Mesenchymal stem cell (in vitro differentiated cells and primary cell): ENCODE data around the gene VPS8.

Experiments
- DNase-seq: peaks from one replicate; pipeline ENCODE4 v3.0.0-alpha.2; 2013
- H2AFZ ChIP-seq: one replicate; pipeline ENCODE4 v1.6.1; 2013; ENCODE audit warnings: low read depth, mild to moderate bottlenecking, control low read depth, inconsistent platforms, low read length, moderate library complexity
- H2AK5ac ChIP-seq: 2 replicates; pipeline ENCODE4 v1.6.1; 2013; ENCODE audit warnings: low read length, moderate library complexity, mild to moderate bottlenecking, inconsistent platforms; ENCODE audit not compliant: severe bottlenecking
- H2BK120ac ChIP-seq: one replicate; pipeline ENCODE4 v1.6.1; 2013; ENCODE audit warnings: low read depth, mild to moderate bottlenecking, inconsistent platforms, low read length, moderate library complexity
- H2BK12ac ChIP-seq, 2 experiments: one replicate each; pipeline ENCODE4 v1.6.1; 2013; ENCODE audit warnings: inconsistent platforms in 2 of 2, low read length in 2 of 2, mild to moderate bottlenecking in 2 of 2, moderate library complexity in 2 of 2, control low read depth in 1 of 2
- H2BK15ac ChIP-seq: one replicate; pipeline ENCODE4 v1.6.1; 2013; ENCODE audit warnings: mild to moderate bottlenecking, low read depth, inconsistent platforms; ENCODE audit not compliant: poor library complexity, severe bottlenecking
- H2BK5ac ChIP-seq: 2 replicates; pipeline ENCODE4 v1.6.1; 2013; ENCODE audit warnings: low read depth, mild to moderate bottlenecking, low read length, control low read depth, inconsistent platforms; ENCODE audit not compliant: poor library complexity, severe bottlenecking
- H3K14ac ChIP-seq, 2 experiments: one replicate each; pipeline ENCODE4 v1.6.1; 2013; ENCODE audit warnings: inconsistent platforms in 2 of 2, low read length in 2 of 2, control low read depth in 1 of 2, mild to moderate bottlenecking in 1 of 2, moderate library complexity in 1 of 2
- H3K18ac ChIP-seq, 2 experiments: one replicate each; pipeline ENCODE4 v1.6.1; 2013; ENCODE audit warnings: inconsistent platforms in 2 of 2, low read length in 2 of 2, control low read depth in 1 of 2, low read depth in 1 of 2, mild to moderate bottlenecking in 1 of 2
- H3K23ac ChIP-seq, 2 experiments: one replicate each; pipeline ENCODE4 v1.6.1; 2013; ENCODE audit warnings: inconsistent platforms in 2 of 2, low read length in 2 of 2, mild to moderate bottlenecking in 2 of 2, moderate library complexity in 2 of 2, control low read depth in 1 of 2
- H3K27ac ChIP-seq: 2 replicates; pipeline ENCODE4 v1.5.1; 2013; ENCODE audit warnings: mild to moderate bottlenecking, moderate library complexity, low read length, control low read depth, inconsistent platforms; ENCODE audit not compliant: poor library complexity, severe bottlenecking
- H3K27me3 ChIP-seq, 2 experiments: 2 replicates each; pipeline versions ENCODE4 v1.6.1 to v1.7.0; 2013; ENCODE audit warnings: low read length in 2 of 2, mild to moderate bottlenecking in 2 of 2, moderate library complexity in 2 of 2, control low read depth in 1 of 2, inconsistent platforms in 1 of 2; ENCODE audit not compliant: control insufficient read depth in 1 of 2, insufficient read depth in 1 of 2
- H3K36me3 ChIP-seq, 2 experiments: 2 replicates each; pipeline versions ENCODE4 v1.6.1 to v1.7.0; 2013; ENCODE audit warnings: low read length in 2 of 2, control low read depth in 1 of 2, inconsistent platforms in 1 of 2, low read depth in 1 of 2, mild to moderate bottlenecking in 1 of 2; ENCODE audit not compliant: insufficient read depth in 2 of 2, control insufficient read depth in 1 of 2
- H3K4ac ChIP-seq, 2 experiments: one replicate each; pipeline ENCODE4 v1.6.1; 2013; ENCODE audit warnings: inconsistent platforms in 2 of 2, low read length in 2 of 2, mild to moderate bottlenecking in 2 of 2, moderate library complexity in 2 of 2, control low read depth in 1 of 2, low read depth in 1 of 2
- H3K4me1 ChIP-seq: 2 replicates; pipeline ENCODE4 v1.6.1; 2013; ENCODE audit warnings: low read depth, low read length, control low read depth; ENCODE audit not compliant: control insufficient read depth, insufficient read depth
- H3K4me2 ChIP-seq: 2 replicates; pipeline ENCODE4 v1.6.1; 2013; ENCODE audit warnings: low read length, mild to moderate bottlenecking, inconsistent platforms; ENCODE audit not compliant: poor library complexity, severe bottlenecking
- H3K4me3 ChIP-seq, 2 experiments: 2 replicates each; pipeline versions ENCODE4 v1.5.1 to v1.7.0; 2013; ENCODE audit warnings: low read length in 2 of 2, mild to moderate bottlenecking in 2 of 2, control low read depth in 1 of 2, low read depth in 1 of 2; ENCODE audit not compliant: insufficient read depth in 1 of 2
- H3K79me1 ChIP-seq: replicated peaks from 2 replicates; pipeline ENCODE4 v1.6.1; 2013; ENCODE audit warnings: mild to moderate bottlenecking, control low read depth, low read length, inconsistent platforms; ENCODE audit not compliant: poor library complexity, severe bottlenecking
- H3K9ac ChIP-seq: 2 replicates; pipeline ENCODE4 v1.7.0; 2013; ENCODE audit warnings: mild to moderate bottlenecking, low read length, moderate library complexity
- H3K9me3 ChIP-seq: 2 replicates; pipeline ENCODE4 v1.7.0; 2013; ENCODE audit warnings: mild to moderate bottlenecking, low read length; ENCODE audit not compliant: control insufficient read depth
- H4K8ac ChIP-seq: one replicate; pipeline ENCODE4 v1.6.1; 2013; ENCODE audit warnings: inconsistent platforms, mild to moderate bottlenecking, low read length, moderate library complexity
- H4K91ac ChIP-seq: one replicate; pipeline ENCODE4 v1.6.1; 2013; ENCODE audit warnings: mild to moderate bottlenecking, low read length, inconsistent platforms
- WGBS: methylation state at CpG from one replicate; pipeline ENCODE4 v1.1.7; 2013; ENCODE audit warnings: mixed read lengths; 5-methylcytosine and 5-hydroxymethylcytosine counted together

Gene VPS8

GRCh38 chr3:185024406-185024805 lies 212.4 kb downstream of the VPS8 start:
- WGBS: 97% methylated on average over 3 of the region's 3 CpGs
- no peak for DNase-seq
- Histone ChIP-seq H3K79me1 (no peaks in the 10 kb centered on the region), H4K91ac (no peak overlapping the region), H3K27ac (no peak overlapping the region), H3K23ac (no peak overlapping the region), H4K8ac (no peak overlapping the region), H2AFZ (no peak overlapping the region), H3K4me2 (no peak overlapping the region), H2BK5ac (no peak overlapping the region), H3K9me3 (no peaks in the 10 kb centered on the region), H3K9ac (no peak overlapping the region), H3K18ac (no peak overlapping the region), H3K14ac (no peak overlapping the region), H2BK12ac (no peak overlapping the region), H3K4me3 (no peak overlapping the region), H3K4ac (no peak overlapping the region), H3K27me3 (no peaks in the 10 kb centered on the region), H2AK5ac (no peak overlapping the region), H2BK120ac (no peak overlapping the region), H3K4me1 (no peaks in the 10 kb centered on the region), H3K36me3 (peaks cover under 1 to 33% of the 10 kb centered on the region in 2 experiments), H2BK15ac (no peak overlapping the region)

DNA sequence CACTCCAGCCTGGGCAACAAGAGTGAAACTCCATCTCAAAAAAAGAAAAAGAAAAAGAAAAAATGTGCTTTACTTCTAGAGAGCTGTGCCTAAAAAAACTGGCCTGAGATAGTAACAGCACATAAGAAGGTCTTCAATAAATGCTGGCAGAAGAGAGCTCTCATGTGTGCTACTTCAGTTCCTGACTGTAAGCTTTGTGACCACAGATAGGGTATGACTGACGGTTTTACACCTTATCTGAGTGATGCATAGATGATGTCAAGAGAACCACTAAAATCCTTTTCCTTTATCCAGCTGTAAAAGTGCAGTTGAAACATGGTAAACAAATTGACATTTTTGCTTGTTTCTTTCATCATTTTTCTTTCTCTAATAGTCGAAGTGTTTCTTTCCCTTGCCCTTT lies 213.0 kb downstream of the VPS8 start:
- DNase-seq: no peak
- Histone ChIP-seq H2BK5ac (no peak overlapping the region), H2BK15ac (no peak overlapping the region), H2AK5ac (no peak overlapping the region), H3K36me3 (peaks cover 3 to 33% of the 10 kb centered on the region in 2 experiments), H3K18ac (no peak overlapping the region), H3K4me2 (no peak overlapping the region), H3K79me1 (no peaks in the 10 kb centered on the region), H3K14ac (no peak overlapping the region), H2BK120ac (no peak overlapping the region), H3K4me3 (no peak overlapping the region), H4K91ac (no peak overlapping the region), H3K4ac (no peak overlapping the region), H3K9ac (no peak overlapping the region), H3K4me1 (no peaks in the 10 kb centered on the region), H3K9me3 (no peaks in the 10 kb centered on the region), H2AFZ (no peak overlapping the region), H4K8ac (no peak overlapping the region), H2BK12ac (no peak overlapping the region), H3K27me3 (no peaks in the 10 kb centered on the region), H3K23ac (no peak overlapping the region), H3K27ac (no peak overlapping the region)
- WGBS: 98% methylated on average over 2 of the region's 2 CpGs

DNA sequence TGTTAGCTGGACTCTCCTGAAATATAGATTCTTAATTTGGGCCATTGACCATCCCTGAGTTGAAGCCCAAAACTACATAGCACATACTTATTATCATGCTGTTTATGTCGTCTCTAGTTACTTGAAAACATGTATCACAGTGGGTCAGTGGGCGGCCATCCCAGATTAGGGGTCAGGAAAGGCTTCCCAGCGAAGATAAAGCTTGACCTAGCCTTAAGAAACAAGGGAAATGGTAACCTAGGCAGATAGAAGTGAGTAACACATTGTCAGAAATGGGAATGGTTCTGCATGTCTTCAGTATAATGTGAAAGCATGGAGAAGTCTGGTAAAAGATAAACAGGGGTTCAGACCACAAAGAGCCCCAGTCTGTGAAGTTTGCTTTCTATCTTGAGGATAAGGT lies 216.2 kb downstream of the VPS8 start:
- H3K4me3 ChIP-seq: no peak overlapping the region
- no peak overlapping the region for H2BK12ac ChIP-seq
- H3K79me1 ChIP-seq: no peaks in the 10 kb centered on the region

GRCh38 chr3:185029086-185029485 lies 217.1 kb downstream of the VPS8 start:
- Histone ChIP-seq H3K36me3 (peaks cover 3 to 44% of the 10 kb centered on the region in 2 experiments), H3K9me3 (no peaks in the 10 kb centered on the region), H3K27me3 (no peaks in the 10 kb centered on the region), H2BK5ac (no peak overlapping the region), H3K18ac (no peak overlapping the region), H3K14ac (no peak overlapping the region), H3K27ac (no peak overlapping the region), H2BK15ac (no peak overlapping the region), H2AK5ac (no peak overlapping the region), H2BK12ac (no peak overlapping the region), H2BK120ac (no peak overlapping the region), H4K8ac (no peak overlapping the region), H3K4me3 (no peak overlapping the region), H2AFZ (no peak overlapping the region), H3K4ac (no peak overlapping the region), H3K9ac (no peak overlapping the region), H3K4me1 (no peaks in the 10 kb centered on the region), H4K91ac (no peak overlapping the region), H3K23ac (no peak overlapping the region), H3K4me2 (no peak overlapping the region), H3K79me1 (peaks cover 1% of the 10 kb centered on the region)
- no peak for DNase-seq
- 90% methylated on average over 1 of the region's 1 CpG for WGBS

More for the DNA sequence above, 216.2 kb downstream of the VPS8 start:
- Histone ChIP-seq H2BK120ac (no peak overlapping the region), H2AFZ (no peak overlapping the region), H3K4ac (no peak overlapping the region), H3K9me3 (no peaks in the 10 kb centered on the region), H3K14ac (no peak overlapping the region), H3K9ac (no peak overlapping the region), H3K27ac (no peak overlapping the region), H2AK5ac (no peak overlapping the region), H2BK15ac (no peak overlapping the region), H3K4me2 (no peak overlapping the region), H3K27me3 (no peaks in the 10 kb centered on the region), H4K8ac (no peak overlapping the region), H3K18ac (no peak overlapping the region), H3K23ac (no peak overlapping the region), H3K4me1 (no peaks in the 10 kb centered on the region), H4K91ac (no peak overlapping the region), H2BK5ac (no peak overlapping the region), H3K36me3 (peaks cover 3 to 44% of the 10 kb centered on the region in 2 experiments)
- 95% methylated on average over 3 of the region's 3 CpGs for WGBS
- DNase-seq: no peak
